GM18873 (cell line): ENCODE measurements around the gene FRRS1.

Experiments used
- ATAC-seq: cut with Tn5 transposase; IDR thresholded peaks from one replicate; pipeline ENCODE4 v1.9.1; 2021; ENCODE audit warnings: mild to moderate bottlenecking, moderate library complexity, moderate number of reproducible peaks; ENCODE audit not compliant: unreplicated experiment, low FRiP score

FRRS1 gene

GRCh38 chr1:99685516-99686180 is 80.8 kb downstream of the FRRS1 start:
- peak; percentile 94 for ATAC-seq

- ATAC-seq = no peak
Measured at GRCh38 chr1:99682291-99682751, 84.1 kb downstream of the FRRS1 start.

- ATAC-seq = no peak
Measured at GRCh38 chr1:99681583-99681982, 84.9 kb downstream of the FRRS1 start.

- ATAC-seq = no peak
Measured at GRCh38 chr1:99680270-99680669, 86.2 kb downstream of the FRRS1 start.

- ATAC-seq = no peak
Measured at GRCh38 chr1:99677416-99677815, 89.0 kb downstream of the FRRS1 start.

GRCh38 chr1:99676876-99677275 is 89.6 kb downstream of the FRRS1 start:
- ATAC-seq = no peak

- ATAC-seq = no peak
Measured at GRCh38 chr1:99675994-99676393, 90.4 kb downstream of the FRRS1 start.

GRCh38 chr1:99675292-99675691 is 91.1 kb downstream of the FRRS1 start:
- ATAC-seq = no peak

GRCh38 chr1:99674115-99675064 is 92.0 kb downstream of the FRRS1 start:
- no peak for ATAC-seq

GRCh38 chr1:99673315-99673714 is 93.1 kb downstream of the FRRS1 start:
- ATAC-seq = no peak

- no peak for ATAC-seq
Measured at GRCh38 chr1:99672530-99673213, 93.8 kb downstream of the FRRS1 start.

- ATAC-seq = no peak
Measured at GRCh38 chr1:99672038-99672437, 94.4 kb downstream of the FRRS1 start.

GRCh38 chr1:99670583-99670982 is 95.9 kb downstream of the FRRS1 start:
- ATAC-seq = no peak

GRCh38 chr1:99669821-99670220 is 96.6 kb downstream of the FRRS1 start:
- ATAC-seq = no peak

GRCh38 chr1:99669376-99669775 is 97.1 kb downstream of the FRRS1 start:
- no peak for ATAC-seq

GRCh38 chr1:99665212-99665611 is 101.2 kb downstream of the FRRS1 start:
- no peak for ATAC-seq

GRCh38 chr1:99663501-99663900 is 102.9 kb downstream of the FRRS1 start:
- ATAC-seq = no peak

GRCh38 chr1:99662539-99663080 is 103.8 kb downstream of the FRRS1 start:
- no peak for ATAC-seq

- ATAC-seq = no peak
Measured at GRCh38 chr1:99661780-99662179, 104.7 kb downstream of the FRRS1 start.

- ATAC-seq = no peak
Measured at GRCh38 chr1:99660496-99660895, 105.9 kb downstream of the FRRS1 start.

GRCh38 chr1:99659755-99660210 is 106.7 kb downstream of the FRRS1 start:
- ATAC-seq = no peak
